ENCODE data around the gene LACTBL1.

LACTBL1 gene

DNA sequence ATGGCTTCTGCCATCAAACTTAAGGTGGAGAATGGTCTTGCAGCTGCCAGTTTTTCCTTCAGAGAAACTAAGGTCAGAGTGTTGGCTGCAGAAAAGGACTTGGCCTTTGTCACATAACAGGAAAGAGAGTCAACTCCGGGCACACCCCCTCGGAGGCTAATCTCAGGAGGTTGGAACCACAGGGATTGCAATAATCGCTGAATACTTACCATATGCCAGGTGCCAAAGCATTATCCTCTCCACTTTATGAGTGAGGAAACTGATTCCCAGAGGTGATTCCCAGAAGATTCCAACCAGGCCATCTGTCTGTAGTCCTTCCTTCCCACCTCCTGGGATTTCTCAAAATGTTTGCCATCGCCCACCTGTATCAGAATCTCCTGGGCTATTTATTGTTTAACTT, 54.0 kb downstream of the LACTBL1 start:
- Histone ChIP-seq H3K4me2 (no peak overlapping the region), H3K27ac (no peak overlapping the region), H2AFZ (ENCODE audit: low read depth) (no peak overlapping the region), H3K4me3 (IDR thresholded peaks at IDR 0.05; ENCODE audit: insufficient read depth, low read depth, low read length) (no peak overlapping the region), H3K4me1 (ENCODE audit: low read depth, poor library complexity, severe bottlenecking) (no peaks in the 10 kb centered on the region), H4K20me1 (ENCODE audit: insufficient read depth) (no peaks in the 10 kb centered on the region), H3K9ac (no peak overlapping the region), H3K36me3 (ENCODE audit: insufficient read depth) (no peaks in the 10 kb centered on the region), H3K27me3 (ENCODE audit: insufficient read depth, low read depth) (peaks cover 84% of the 10 kb centered on the region), H3K79me2 (ENCODE audit: insufficient read depth, low read depth) (no peaks in the 10 kb centered on the region)
- TF ChIP-seq, protein P1, sequence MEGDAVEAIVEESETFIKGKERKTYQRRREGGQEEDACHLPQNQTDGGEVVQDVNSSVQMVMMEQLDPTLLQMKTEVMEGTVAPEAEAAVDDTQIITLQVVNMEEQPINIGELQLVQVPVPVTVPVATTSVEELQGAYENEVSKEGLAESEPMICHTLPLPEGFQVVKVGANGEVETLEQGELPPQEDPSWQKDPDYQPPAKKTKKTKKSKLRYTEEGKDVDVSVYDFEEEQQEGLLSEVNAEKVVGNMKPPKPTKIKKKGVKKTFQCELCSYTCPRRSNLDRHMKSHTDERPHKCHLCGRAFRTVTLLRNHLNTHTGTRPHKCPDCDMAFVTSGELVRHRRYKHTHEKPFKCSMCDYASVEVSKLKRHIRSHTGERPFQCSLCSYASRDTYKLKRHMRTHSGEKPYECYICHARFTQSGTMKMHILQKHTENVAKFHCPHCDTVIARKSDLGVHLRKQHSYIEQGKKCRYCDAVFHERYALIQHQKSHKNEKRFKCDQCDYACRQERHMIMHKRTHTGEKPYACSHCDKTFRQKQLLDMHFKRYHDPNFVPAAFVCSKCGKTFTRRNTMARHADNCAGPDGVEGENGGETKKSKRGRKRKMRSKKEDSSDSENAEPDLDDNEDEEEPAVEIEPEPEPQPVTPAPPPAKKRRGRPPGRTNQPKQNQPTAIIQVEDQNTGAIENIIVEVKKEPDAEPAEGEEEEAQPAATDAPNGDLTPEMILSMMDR (conservative IDR thresholded peaks at IDR 0.05; ENCODE audit: low read depth, low read length), result no peak

GRCh38 chr1:22917989-22918388, 54.7 kb downstream of the LACTBL1 start:
- Histone ChIP-seq H3K4me1 (ENCODE audit: low read depth, poor library complexity, severe bottlenecking) (no peaks in the 10 kb centered on the region), H2AFZ (ENCODE audit: low read depth) (no peak overlapping the region), H3K27me3 (ENCODE audit: insufficient read depth, low read depth) (peaks cover 86% of the 10 kb centered on the region), H3K4me2 (no peak overlapping the region), H3K79me2 (ENCODE audit: insufficient read depth, low read depth) (no peaks in the 10 kb centered on the region), H3K36me3 (ENCODE audit: insufficient read depth) (no peaks in the 10 kb centered on the region), H4K20me1 (ENCODE audit: insufficient read depth) (no peaks in the 10 kb centered on the region), H3K4me3 (IDR thresholded peaks at IDR 0.05; ENCODE audit: insufficient read depth, low read depth, low read length) (no peak overlapping the region), H3K9ac (no peak overlapping the region), H3K27ac (no peak overlapping the region)
- TF ChIP-seq, protein P1 (conservative IDR thresholded peaks at IDR 0.05; ENCODE audit: low read depth, low read length), result no peak

DNA sequence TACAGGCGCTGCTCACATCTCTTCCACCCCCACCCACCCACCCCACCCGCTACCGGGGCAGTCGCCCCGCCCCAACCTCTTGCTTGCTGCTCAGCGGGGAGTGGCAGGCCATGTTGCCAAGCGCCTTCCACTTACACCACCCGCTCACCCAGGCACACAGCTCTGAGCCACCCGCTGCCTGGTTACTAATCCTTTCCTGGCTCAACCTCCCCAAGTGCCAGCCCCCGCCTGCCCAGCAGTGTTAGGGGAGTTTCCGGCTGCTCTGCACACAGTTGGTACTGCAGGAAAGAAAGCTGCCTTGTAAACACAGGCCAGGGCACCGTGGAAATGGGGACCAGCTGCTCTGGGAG, 56.2 kb downstream of the LACTBL1 start:
- H3K4me2 ChIP-seq, result no peak overlapping the region
- no peaks in the 10 kb centered on the region for H4K20me1 ChIP-seq (ENCODE audit: insufficient read depth)
- no peak overlapping the region for H2AFZ ChIP-seq (ENCODE audit: low read depth)
- no peak overlapping the region for H3K9ac ChIP-seq
- no peak overlapping the region for H3K4me3 ChIP-seq (IDR thresholded peaks at IDR 0.05; ENCODE audit: insufficient read depth, low read depth, low read length)
- no peaks in the 10 kb centered on the region for H3K79me2 ChIP-seq (ENCODE audit: insufficient read depth, low read depth)
- TF ChIP-seq, protein P1 (conservative IDR thresholded peaks at IDR 0.05; ENCODE audit: low read depth, low read length), result no peak
- H3K27ac ChIP-seq, result no peak overlapping the region
- H3K4me1 ChIP-seq (ENCODE audit: low read depth, poor library complexity, severe bottlenecking), result no peaks in the 10 kb centered on the region
- no peaks in the 10 kb centered on the region for H3K36me3 ChIP-seq (ENCODE audit: insufficient read depth)
- H3K27me3 ChIP-seq (ENCODE audit: insufficient read depth, low read depth), result peaks cover 93% of the 10 kb centered on the region

DNA sequence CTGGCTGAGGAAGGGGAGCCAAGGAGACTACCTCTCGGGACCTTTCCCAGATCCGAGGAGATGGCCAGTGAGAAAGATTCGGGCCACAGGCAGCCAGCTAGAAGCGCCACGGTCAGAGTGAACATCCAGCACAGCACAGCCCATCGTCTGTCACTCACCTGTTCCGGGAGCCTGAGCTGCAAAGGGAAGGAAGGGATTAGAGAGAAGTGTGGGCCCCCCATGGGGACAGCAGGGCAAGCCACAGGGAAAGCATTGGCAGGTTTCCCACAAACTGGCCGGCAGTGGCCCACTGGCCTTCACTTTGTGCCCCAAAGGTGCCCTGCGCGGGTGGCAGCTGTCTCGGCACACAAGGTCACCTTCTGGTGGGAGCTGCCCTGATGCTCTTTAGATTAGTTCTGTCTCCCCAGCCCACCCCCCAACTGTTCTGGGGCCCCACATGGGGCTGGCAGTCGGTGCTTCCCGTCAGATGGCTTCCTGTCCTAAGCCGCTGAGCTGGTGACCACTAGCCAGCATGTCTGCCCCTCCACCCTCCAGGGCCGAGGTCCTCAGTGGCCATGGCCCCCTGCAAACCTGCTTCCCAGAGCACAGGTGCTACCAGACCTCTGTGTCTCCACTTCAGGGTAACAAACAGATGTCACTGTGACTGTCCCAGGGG, 56.7 kb downstream of the LACTBL1 start:
- Histone ChIP-seq H3K36me3 (ENCODE audit: insufficient read depth) (no peaks in the 10 kb centered on the region), H3K9ac (no peak overlapping the region), H3K4me1 (ENCODE audit: low read depth, poor library complexity, severe bottlenecking) (no peaks in the 10 kb centered on the region), H3K4me2 (no peak overlapping the region), H3K27me3 (ENCODE audit: insufficient read depth, low read depth) (peaks cover 88% of the 10 kb centered on the region), H3K79me2 (ENCODE audit: insufficient read depth, low read depth) (no peaks in the 10 kb centered on the region), H3K4me3 (IDR thresholded peaks at IDR 0.05; ENCODE audit: insufficient read depth, low read depth, low read length) (no peak overlapping the region), H2AFZ (ENCODE audit: low read depth) (no peak overlapping the region), H3K27ac (no peak overlapping the region), H4K20me1 (ENCODE audit: insufficient read depth) (no peaks in the 10 kb centered on the region)
- TF ChIP-seq, protein P1 (conservative IDR thresholded peaks at IDR 0.05; ENCODE audit: low read depth, low read length), result no peak
